T-cell (primary cell): ENCODE measurements around the gene MIER2. TPM values are rescaled to one million over a fixed set of nuclear protein-coding genes. Genes with fewer than 3 reads are reported as not detected.
A peak's percentile ranks its signal among the peaks of the same experiment; 100 is the strongest.

ENCODE experiments used
- ATAC-seq, 4 experiments: fragments of 200-7000 bp in 3 of 4; fragments of 150-1000 bp in 1 of 4; cut with Tn5 transposase; replicated peaks in 1 of 4; 1 replicate in 3 of 4; 2 replicates in 1 of 4; pipeline ENCODE4 v1.10.0; 2021; ENCODE audit warnings: moderate library complexity in 3 of 4, mild to moderate bottlenecking in 2 of 4, moderate number of reproducible peaks in 1 of 4
- CTCF ChIA-PET, 2 donors: fragments of 300-600 bp; sonication (Branson Sonifier 250); formaldehyde crosslinking; loops; one replicate each; lab custom pipeline; 2022; ENCODE audit warnings: antibody characterized with exemption in 2 of 2; lab: Charles Lee
- POLR2A ChIA-PET, 2 donors: fragments of 300-600 bp; sonication (Branson Sonifier 250); formaldehyde crosslinking; loops; one replicate each; lab custom pipeline; 2022; ENCODE audit warnings: antibody characterized with exemption in 2 of 2; lab: Charles Lee
- DNase-seq, 35 experiments: peaks; one replicate each; pipeline versions ENCODE4 v3.0.0 to v3.0.0-alpha.2; 2013 to 2023
- H3K27ac ChIP-seq: one replicate; pipeline ENCODE4 v1.5.1; 2013; ENCODE audit warnings: low read length
- H3K27me3 ChIP-seq, 2 experiments: replicated peaks in 1 of 2; 1 replicate in 1 of 2; 2 replicates in 1 of 2; pipeline versions ENCODE4 v1.6.1 to v1.7.0; 2013; ENCODE audit warnings: low read length in 1 of 2, mixed read lengths in 1 of 2; ENCODE audit not compliant: control insufficient read depth in 2 of 2, insufficient read depth in 2 of 2; ENCODE audit errors: extremely low read depth in 1 of 2
- H3K36me3 ChIP-seq, 2 donors: 1 replicate in 1 of 2; 2 replicates in 1 of 2; pipeline versions ENCODE4 v1.6.1 to v1.7.0; 2013; ENCODE audit warnings: low read length in 1 of 2; ENCODE audit not compliant: control insufficient read depth in 2 of 2, insufficient read depth in 1 of 2; ENCODE audit errors: extremely low read depth in 1 of 2
- H3K4me1 ChIP-seq, 2 experiments: 1 replicate in 1 of 2; 2 replicates in 1 of 2; pipeline versions ENCODE4 v1.6.1 to v1.7.0; 2013; ENCODE audit warnings: low read length in 2 of 2, mixed read lengths in 1 of 2; ENCODE audit not compliant: insufficient read depth in 2 of 2, control insufficient read depth in 1 of 2; ENCODE audit errors: extremely low read depth in 1 of 2
- H3K4me3 ChIP-seq, 2 donors: 1 replicate in 1 of 2; 2 replicates in 1 of 2; pipeline versions ENCODE4 v1.5.1 to v1.7.0; 2013; ENCODE audit warnings: mild to moderate bottlenecking in 2 of 2, low read length in 1 of 2, moderate library complexity in 1 of 2; ENCODE audit not compliant: control insufficient read depth in 1 of 2; ENCODE audit errors: extremely low read depth in 1 of 2
- H3K9me3 ChIP-seq: 2 replicates; pipeline ENCODE4 v1.7.0; 2013
- H3K27ac Mint-ChIP-seq, 2 donors: one replicate each; pipeline ENCODE4 v1.8.0; 2020 to 2021; ENCODE audit warnings: mild to moderate bottlenecking in 2 of 2, mixed read lengths in 2 of 2
- H3K27me3 Mint-ChIP-seq, 2 donors: one replicate each; pipeline ENCODE4 v1.8.0; 2021 to 2022; ENCODE audit warnings: mixed read lengths in 2 of 2
- H3K36me3 Mint-ChIP-seq: one replicate; pipeline ENCODE4 v1.8.0; 2021; ENCODE audit warnings: mixed read lengths
- H3K4me1 Mint-ChIP-seq, 3 donors: one replicate each; pipeline ENCODE4 v1.8.0; 2020 to 2022; ENCODE audit warnings: mixed read lengths in 3 of 3, mild to moderate bottlenecking in 1 of 3
- H3K4me3 Mint-ChIP-seq, 3 donors: one replicate each; pipeline ENCODE4 v1.8.0; 2020 to 2022; ENCODE audit warnings: mild to moderate bottlenecking in 3 of 3, mixed read lengths in 3 of 3, moderate library complexity in 3 of 3
- H3K9me3 Mint-ChIP-seq, 3 donors: one replicate each; pipeline ENCODE4 v1.8.0; 2020 to 2022; ENCODE audit warnings: mixed read lengths in 3 of 3
- WGBS: methylation state at CpG from one replicate; pipeline ENCODE4 v1.1.5; 2013; ENCODE audit warnings: missing lambda C conversion rate; ENCODE audit not compliant: insufficient coverage; 5-methylcytosine and 5-hydroxymethylcytosine counted together
- total RNA-seq, 35 experiments: library from RNA in 6 of 35; stranded (reverse) in 6 of 35; fragments of 120-200 nt in 1 of 35; gene quantifications; one replicate each; pipeline versions ENCODE4 v1.2.1 to v1.2.4 and lab custom pipeline; 2013 to 2026

MIER2 gene
- total RNA-seq, 5 donors from 2014 or later (not counting 1 experiment from before 2014, with no cell fraction given): 13.1 to 23.2 (median 18.0) TPM

GRCh38 chr19:342801-343421, 1.7 kb downstream of the MIER2 start:
- 85% methylated on average over 12 of the region's 14 CpGs for WGBS
- POLR2A ChIA-PET: no interaction called here
- Mint-ChIP-seq H3K9me3 (no peaks in the 10 kb centered on the region), H3K27me3 (peaks cover 0 to 4% of the 10 kb centered on the region in 2 donors), H3K4me1 (peaks cover 65 to 66% (median 66%) of the 10 kb centered on the region in 3 donors), H3K36me3 (peaks cover 14% of the 10 kb centered on the region), H3K27ac (peak overlapping the region in 1 of 2 donors; percentile 56), H3K4me3 (peak overlapping the region; percentile 76 to 83 (median 81))
- CTCF ChIA-PET: no interaction called here
- peaks cover 0 to 2% of the 10 kb centered on the region in 2 donors for H3K36me3 ChIP-seq
- no peaks in the 10 kb centered on the region for H3K9me3 ChIP-seq
- H3K4me3 ChIP-seq: peak overlapping the region in 1 of 2 donors; percentile 63
- no peak overlapping the region for H3K27ac ChIP-seq
- peaks cover 0 to 8% of the 10 kb centered on the region in 2 experiments for H3K27me3 ChIP-seq
- peaks cover 8 to 38% of the 10 kb centered on the region in 2 experiments for H3K4me1 ChIP-seq
- DNase-seq: no peak
- ATAC-seq: no peak

DNA sequence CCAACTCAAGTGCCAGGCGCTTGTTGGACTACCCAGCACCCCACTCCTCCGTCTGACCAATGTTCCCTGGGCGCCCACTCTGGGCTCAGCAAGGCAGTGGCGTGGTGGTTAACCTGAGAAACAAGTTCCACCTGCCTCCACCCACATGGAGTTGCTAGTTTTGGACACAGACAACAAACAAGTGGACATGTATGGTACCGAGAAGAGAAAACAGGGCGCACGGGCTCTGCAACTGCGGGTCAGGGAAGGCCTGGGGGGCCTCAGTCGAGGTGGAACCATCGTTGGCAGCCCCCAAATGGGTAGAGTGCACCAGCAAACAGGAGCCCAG, 2.5 kb downstream of the MIER2 start:
- POLR2A ChIA-PET: no interaction called here
- peaks cover 17% of the 10 kb centered on the region for H3K36me3 Mint-ChIP-seq
- H3K27me3 Mint-ChIP-seq: peaks cover 0 to 4% of the 10 kb centered on the region in 2 donors
- H3K9me3 Mint-ChIP-seq: no peaks in the 10 kb centered on the region
- 95% methylated on average over 10 of the region's 10 CpGs for WGBS
- CTCF ChIA-PET: no interaction called here
- Histone ChIP-seq H3K9me3 (no peaks in the 10 kb centered on the region), H3K4me3 (no peak overlapping the region), H3K27ac (no peak overlapping the region), H3K4me1 (peaks cover 8 to 38% of the 10 kb centered on the region in 2 experiments), H3K36me3 (peaks cover 0 to 2% of the 10 kb centered on the region in 2 donors), H3K27me3 (peaks cover 0 to 8% of the 10 kb centered on the region in 2 experiments)
- DNase-seq (no peak), ATAC-seq (no peak)
- H3K27ac Mint-ChIP-seq: peak overlapping the region in 1 of 2 donors; percentile 45
- H3K4me3 Mint-ChIP-seq: peak overlapping the region; percentile 29 to 83 (median 57)
- H3K4me1 Mint-ChIP-seq: peaks cover 68 to 70% (median 68%) of the 10 kb centered on the region in 3 donors

GRCh38 chr19:341386-342127, 3.0 kb downstream of the MIER2 start:
- Mint-ChIP-seq H3K27me3 (peaks cover 0 to 4% of the 10 kb centered on the region in 2 donors), H3K27ac (peak overlapping the region; percentile 48 to 61), H3K9me3 (no peaks in the 10 kb centered on the region), H3K36me3 (peaks cover 19% of the 10 kb centered on the region), H3K4me1 (peaks cover 69 to 72% (median 71%) of the 10 kb centered on the region in 3 donors), H3K4me3 (peak overlapping the region; percentile 21 to 83 (median 29))
- Histone ChIP-seq H3K27ac (no peak overlapping the region), H3K4me3 (no peak overlapping the region), H3K9me3 (no peaks in the 10 kb centered on the region), H3K36me3 (peaks cover 0 to 2% of the 10 kb centered on the region in 2 donors), H3K4me1 (peaks cover 8 to 38% of the 10 kb centered on the region in 2 experiments), H3K27me3 (peaks cover 0 to 8% of the 10 kb centered on the region in 2 experiments)
- CTCF ChIA-PET: no interaction called here
- DNase-seq (no peak), ATAC-seq (no peak)
- POLR2A ChIA-PET: no interaction called here
- 90% methylated on average over 12 of the region's 12 CpGs for WGBS

DNA sequence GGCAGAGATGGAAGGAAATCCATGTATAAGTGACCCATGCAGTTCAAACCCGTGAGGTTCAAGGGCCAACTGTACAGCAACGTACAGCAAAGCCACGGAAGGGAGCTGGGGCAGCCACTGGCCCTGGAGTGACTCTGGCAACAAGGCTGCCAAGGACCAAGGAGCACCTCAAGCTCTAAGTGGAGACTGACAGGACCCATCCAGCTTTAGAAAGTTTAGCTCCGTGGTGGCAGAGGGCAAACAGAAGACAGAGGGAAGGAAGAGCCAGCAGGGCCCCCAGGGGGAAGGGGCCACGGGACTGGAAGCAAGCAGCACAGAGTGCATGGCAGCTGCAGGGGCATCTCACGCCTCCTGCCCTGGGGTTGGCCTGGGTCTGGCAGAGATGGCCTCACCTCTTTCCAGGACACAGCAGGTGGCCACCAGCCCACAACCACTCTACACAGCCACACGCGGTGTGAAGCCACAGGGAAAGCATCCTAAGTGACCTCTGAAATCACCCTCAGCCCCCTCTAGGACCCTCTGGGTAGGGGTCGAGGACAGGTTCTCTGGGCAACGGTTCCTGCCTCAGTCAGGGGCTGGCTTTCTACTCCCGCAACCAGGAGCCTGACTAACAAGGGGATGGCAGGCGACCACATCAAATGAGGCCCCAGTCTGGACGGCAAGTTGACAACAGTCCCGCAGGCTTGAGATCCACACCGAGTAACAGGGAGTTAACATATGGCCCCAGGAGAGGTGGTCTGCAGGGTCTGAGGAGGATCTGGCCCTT, 3.8 kb downstream of the MIER2 start:
- WGBS: 90% methylated on average over 13 of the region's 15 CpGs
- ATAC-seq (no peak), DNase-seq (no peak)
- no peak overlapping the region for H3K4me3 ChIP-seq
- H3K4me3 Mint-ChIP-seq: no peak overlapping the region
- H3K27me3 ChIP-seq: peaks cover 0 to 8% of the 10 kb centered on the region in 2 experiments
- H3K4me1 Mint-ChIP-seq: peaks cover 69 to 72% (median 71%) of the 10 kb centered on the region in 3 donors
- ChIA-PET CTCF (no interaction called here), POLR2A (no interaction called here)
- H3K36me3 ChIP-seq: peaks cover 0 to 2% of the 10 kb centered on the region in 2 donors
- peak overlapping the region in 1 of 2 donors; percentile 68 for H3K27ac Mint-ChIP-seq
- H3K27me3 Mint-ChIP-seq: no peaks in the 10 kb centered on the region
- no peak overlapping the region for H3K27ac ChIP-seq
- H3K9me3 ChIP-seq: no peaks in the 10 kb centered on the region
- peaks cover 19% of the 10 kb centered on the region for H3K36me3 Mint-ChIP-seq
- peaks cover 8 to 38% of the 10 kb centered on the region in 2 experiments for H3K4me1 ChIP-seq
- H3K9me3 Mint-ChIP-seq: no peaks in the 10 kb centered on the region

DNA sequence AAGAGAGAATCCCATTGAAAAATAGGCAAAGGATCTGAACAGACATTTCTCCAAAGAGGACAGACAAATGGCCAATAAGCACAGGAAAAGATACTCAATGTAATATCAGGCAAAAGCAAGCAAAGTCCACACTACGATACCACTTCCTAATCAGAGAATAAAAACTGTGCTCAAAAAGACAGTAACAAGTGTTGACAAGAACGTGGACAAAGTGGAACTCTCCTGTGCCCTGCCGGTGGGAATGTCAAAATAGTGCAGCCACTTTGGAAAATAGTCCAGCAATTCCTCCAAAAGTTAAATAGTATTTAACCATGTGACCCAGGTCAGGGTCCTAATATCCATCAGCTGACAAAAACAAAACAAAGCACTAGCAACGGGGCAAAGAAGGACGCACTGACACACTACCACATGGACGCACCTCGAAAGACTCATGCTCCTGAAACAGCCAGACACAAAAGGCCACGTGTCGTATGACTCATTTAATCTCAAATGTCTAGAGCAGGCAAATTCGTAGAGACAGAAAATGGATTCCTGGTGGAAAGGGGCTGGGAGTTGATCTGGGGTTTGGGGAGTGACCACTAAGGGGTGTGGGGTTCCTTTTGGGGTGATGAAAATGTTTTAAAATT, 5.2 kb downstream of the MIER2 start:
- peaks cover 25% of the 10 kb centered on the region for H3K36me3 Mint-ChIP-seq
- Histone ChIP-seq H3K4me1 (peaks cover 8 to 31% of the 10 kb centered on the region in 2 experiments), H3K27me3 (no peaks in the 10 kb centered on the region), H3K9me3 (no peaks in the 10 kb centered on the region), H3K4me3 (no peak overlapping the region), H3K36me3 (peaks cover 8 to 9% of the 10 kb centered on the region in 2 donors), H3K27ac (no peak overlapping the region)
- no peak overlapping the region for H3K4me3 Mint-ChIP-seq
- ChIA-PET POLR2A (no interaction called here), CTCF (no interaction called here)
- WGBS: 92% methylated on average over 7 of the region's 10 CpGs
- no peaks in the 10 kb centered on the region for H3K9me3 Mint-ChIP-seq
- no peak for DNase-seq
- no peaks in the 10 kb centered on the region for H3K27me3 Mint-ChIP-seq
- H3K4me1 Mint-ChIP-seq: peaks cover 62 to 66% (median 62%) of the 10 kb centered on the region in 3 donors
- H3K27ac Mint-ChIP-seq: no peak overlapping the region
- no peak for ATAC-seq

DNA sequence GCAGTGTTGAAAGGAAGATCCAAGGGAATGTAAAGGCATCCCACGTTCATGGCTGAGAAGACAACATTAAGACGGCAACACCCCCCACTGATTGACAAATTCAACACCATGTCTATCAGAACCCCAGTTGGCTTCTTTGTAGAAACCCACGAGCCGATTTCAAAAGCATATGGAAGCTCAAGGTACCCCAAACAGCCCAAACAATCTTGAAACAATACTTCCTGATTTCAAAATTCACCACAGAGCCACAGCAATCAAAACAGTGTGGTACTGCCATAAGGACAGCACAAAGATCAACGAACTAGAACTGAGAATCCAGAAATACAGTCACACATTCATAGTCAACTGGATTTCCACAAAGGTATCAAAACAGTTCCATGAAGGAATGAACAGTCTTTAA, 6.2 kb downstream of the MIER2 start:
- Histone ChIP-seq H3K27me3 (no peaks in the 10 kb centered on the region), H3K4me1 (peaks cover 5 to 25% of the 10 kb centered on the region in 2 experiments), H3K4me3 (no peak overlapping the region), H3K27ac (no peak overlapping the region), H3K9me3 (no peaks in the 10 kb centered on the region), H3K36me3 (peaks cover 8 to 13% of the 10 kb centered on the region in 2 donors)
- ATAC-seq (no peak), DNase-seq (no peak)
- Mint-ChIP-seq H3K27me3 (no peaks in the 10 kb centered on the region), H3K9me3 (no peaks in the 10 kb centered on the region), H3K4me3 (no peak overlapping the region), H3K36me3 (peaks cover 26% of the 10 kb centered on the region), H3K27ac (no peak overlapping the region), H3K4me1 (peaks cover 57 to 60% (median 57%) of the 10 kb centered on the region in 3 donors)
- ChIA-PET POLR2A (no interaction called here), CTCF (no interaction called here)
- 89% methylated on average over 4 of the region's 5 CpGs for WGBS
